GM12864 (cell line): ENCODE results near the gene DOCK3.

Source experiments
- DNase-seq: peaks from one replicate; pipeline ENCODE4 v3.0.0-alpha.2; 2011; ENCODE audit warnings: low read depth
- H3K4me3 ChIP-seq: 2 replicates; pipeline ENCODE4 v1.5.1; 2011; ENCODE audit warnings: mild to moderate bottlenecking, low read depth, low read length, control low read depth
- CTCF ChIP-seq: IDR thresholded peaks from 2 replicates; pipeline ENCODE4 v1.5.1; 2011; ENCODE audit warnings: low read depth, mild to moderate bottlenecking, moderate library complexity, low read length, control low read depth, inconsistent platforms; ENCODE audit errors: missing control alignments

The DOCK3 gene

GRCh38 chr3:51382076-51382745 lies 707.5 kb downstream of the DOCK3 start:
- no peak overlapping the region for H3K4me3 ChIP-seq
- no peak for DNase-seq
- TF ChIP-seq CTCF = no peak

GRCh38 chr3:51382947-51383578 lies 708.3 kb downstream of the DOCK3 start:
- H3K4me3 ChIP-seq = peak overlapping the region; percentile 64; the same call in 1 of the 2 replicates
- no peak for DNase-seq
- TF ChIP-seq CTCF = no peak

GRCh38 chr3:51384055-51384725 lies 709.5 kb downstream of the DOCK3 start:
- TF ChIP-seq CTCF = no peak
- H3K4me3 ChIP-seq = peak overlapping the region; percentile 64
- no peak for DNase-seq

- DNase-seq = peak; percentile 93
- H3K4me3 ChIP-seq = peak within 1 kb of the TSS; percentile 64
- TF ChIP-seq CTCF = no peak
Observed at GRCh38 chr3:51384726-51385473, 710.2 kb downstream of the DOCK3 start, which contains the start of gene MANF. TSS of gene MANF (plus strand) at chr3:51385291. CDS start at chr3:51385343, 52 bp downstream.

- TF ChIP-seq CTCF = no peak
- DNase-seq = no peak
- H3K4me3 ChIP-seq = peak overlapping the region; percentile 64
Observed at GRCh38 chr3:51385621-51386091, 710.9 kb downstream of the DOCK3 start.

- H3K4me3 ChIP-seq = peak overlapping the region; percentile 64
- DNase-seq = no peak
- TF ChIP-seq CTCF = peak; percentile 32
Observed at GRCh38 chr3:51386159-51386851, 711.6 kb downstream of the DOCK3 start.
